Colonic mucosa (tissue), 4 donors: Measurements from ENCODE around the gene PCDH12. TPM values are rescaled to one million over a fixed set of nuclear protein-coding genes. Genes with fewer than 3 reads are reported as not detected.

ENCODE experiments used
- DNase-seq: peaks from one replicate; pipeline ENCODE4 v3.0.0-alpha.2; 2020
- H3K27ac ChIP-seq: fragments of 200-600 bp; one replicate; pipeline ENCODE4 v1.8.0; 2021
- H3K27me3 ChIP-seq: fragments of 200-600 bp; one replicate; pipeline ENCODE4 v1.8.0; 2021
- H3K36me3 ChIP-seq: fragments of 200-600 bp; one replicate; pipeline ENCODE4 v1.8.0; 2021
- H3K4me1 ChIP-seq: fragments of 200-600 bp; one replicate; pipeline ENCODE4 v1.8.0; 2021; ENCODE audit warnings: mild to moderate bottlenecking
- H3K4me3 ChIP-seq: fragments of 200-600 bp; one replicate; pipeline ENCODE4 v1.8.0; 2021
- H3K9ac ChIP-seq, 2 donors: one replicate each; pipeline ENCODE4 v1.7.0; 2013; ENCODE audit warnings: control low read depth in 2 of 2, low read depth in 2 of 2, low read length in 2 of 2
- H3K9me3 ChIP-seq: fragments of 200-600 bp; one replicate; pipeline ENCODE4 v1.8.0; 2021
- CTCF ChIP-seq: fragments of 200-600 bp; IDR thresholded peaks from one replicate; pipeline ENCODE4 v1.8.0; 2022; ENCODE audit warnings: antibody characterized with exemption, mild to moderate bottlenecking
- intact Hi-C: fragments of 100-400 bp; cut with DNase I; formaldehyde crosslinking; loops from one replicate; pipeline ENCODE4 v1.14.1; 2022
- total RNA-seq, 2 donors: library from RNA; stranded (reverse); fragmentation: NEBNext Ultra II Directional in 1 of 2; extraction: Animal tissue kit (Norgen Biotek cat#: 25700) in 1 of 2; gene quantifications; one replicate each; pipeline ENCODE4 v1.2.1, GENCODE V29; 2021
- donor health status: healthy.
- donor health status: DM: no; HTN: no; CAD: no.
- donor health status: DM: no; HTN: no; CAD: no.

Gene PCDH12
- total RNA-seq, 2 donors from 2014 or later: 1.1 to 1.3 TPM

- Histone ChIP-seq H3K27me3 (no peaks in the 10 kb centered on the region), H3K27ac (no peak overlapping the region), H3K36me3 (peaks cover 4% of the 10 kb centered on the region), H3K9me3 (no peaks in the 10 kb centered on the region), H3K4me3 (no peak overlapping the region), H3K4me1 (no peaks in the 10 kb centered on the region), H3K9ac (no peak overlapping the region)
- no peak for TF ChIP-seq CTCF
- intact Hi-C loops: loop anchor here (5.0 kb wide), 1 partner anchor 158 kb away; no protein-coding TSS in a partner anchor
- DNase-seq: no peak
Observed at GRCh38 chr5:141989720-141990119, 31.7 kb upstream of the PCDH12 start.

- no peak overlapping the region for H3K27ac ChIP-seq
- no peak for DNase-seq
Observed at GRCh38 chr5:141986072-141986471, 28.1 kb upstream of the PCDH12 start.

GRCh38 chr5:141982626-141983025 is 24.6 kb upstream of the PCDH12 start:
- no peak for DNase-seq
- Histone ChIP-seq H3K36me3 (peaks cover 12% of the 10 kb centered on the region), H3K27ac (no peak overlapping the region), H3K9me3 (no peaks in the 10 kb centered on the region), H3K4me3 (no peak overlapping the region), H3K4me1 (no peaks in the 10 kb centered on the region), H3K9ac (no peak overlapping the region), H3K27me3 (no peaks in the 10 kb centered on the region)
- no peak for TF ChIP-seq CTCF
- intact Hi-C loops: no loop called here

More at GRCh38 chr5:141986072-141986471, 28.1 kb upstream of the PCDH12 start:
- H3K4me1 ChIP-seq: no peaks in the 10 kb centered on the region
- H3K9ac ChIP-seq: no peak overlapping the region
- intact Hi-C loops: no loop called here
- no peak overlapping the region for H3K4me3 ChIP-seq
- H3K36me3 ChIP-seq: peaks cover 4% of the 10 kb centered on the region
- no peak for TF ChIP-seq CTCF
- no peaks in the 10 kb centered on the region for H3K27me3 ChIP-seq
- H3K9me3 ChIP-seq: no peaks in the 10 kb centered on the region

- Histone ChIP-seq H3K4me1 (no peaks in the 10 kb centered on the region), H3K27me3 (no peaks in the 10 kb centered on the region), H3K36me3 (peaks cover 16% of the 10 kb centered on the region), H3K27ac (no peak overlapping the region), H3K4me3 (no peak overlapping the region), H3K9ac (no peak overlapping the region), H3K9me3 (no peaks in the 10 kb centered on the region)
- intact Hi-C loops: no loop called here
- DNase-seq: no peak
- TF ChIP-seq CTCF: no peak
Observed at GRCh38 chr5:141978389-141978788, 20.4 kb upstream of the PCDH12 start.

- peaks cover 14% of the 10 kb centered on the region for H3K36me3 ChIP-seq
Observed at GRCh38 chr5:141976176-141976575, 18.2 kb upstream of the PCDH12 start.

More at GRCh38 chr5:141976176-141976575, 18.2 kb upstream of the PCDH12 start:
- no peak for DNase-seq
- no peak overlapping the region for H3K9ac ChIP-seq
- no peak overlapping the region for H3K27ac ChIP-seq
- H3K4me1 ChIP-seq: no peaks in the 10 kb centered on the region
- H3K4me3 ChIP-seq: no peak overlapping the region
- intact Hi-C loops: no loop called here
- H3K27me3 ChIP-seq: no peaks in the 10 kb centered on the region
- no peaks in the 10 kb centered on the region for H3K9me3 ChIP-seq
- TF ChIP-seq CTCF: no peak
